ENCODE results near the gene ISG20.

Gene ISG20

GRCh38 chr15:88638626-88639372 lies at the start of gene ISG20:
Gene ISG20, plus strand, starts transcription at chr15:88639016. Its CDS starts 351 bp downstream, at chr15:88639367.
- peak; percentile 90 to 95 for DNase-seq (ENCODE audit: extremely low read depth in 1 of 2, low read depth in 1 of 2)

- no peak for DNase-seq (ENCODE audit: extremely low read depth in 1 of 2, low read depth in 1 of 2)
These were observed 48.1 kb upstream of the ISG20 start for GRCh38 chr15:88590759-88591158.

DNA sequence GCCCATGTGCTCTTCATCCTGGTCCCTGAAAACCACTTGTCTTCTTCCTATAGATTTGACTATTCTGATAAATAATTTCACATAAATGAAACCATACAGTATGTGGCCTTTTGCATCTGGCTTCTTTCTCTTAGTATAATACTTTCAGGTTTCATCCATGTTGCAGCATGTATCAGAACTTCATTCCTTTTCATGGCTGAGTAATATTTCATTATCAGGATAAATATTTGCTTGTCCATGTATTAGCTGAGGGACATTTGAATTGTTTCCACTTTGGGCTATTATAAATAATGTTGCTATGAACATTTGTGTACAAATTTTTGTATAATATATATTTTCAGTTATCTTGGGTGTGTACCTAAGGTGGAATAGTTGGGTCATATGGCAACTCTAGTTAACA lies 47.4 kb upstream of the ISG20 start:
- DNase-seq (ENCODE audit: extremely low read depth in 1 of 2, low read depth in 1 of 2): no peak

- DNase-seq (ENCODE audit: extremely low read depth in 1 of 2, low read depth in 1 of 2): no peak
These were observed 34.9 kb upstream of the ISG20 start for GRCh38 chr15:88603885-88604284.

DNA sequence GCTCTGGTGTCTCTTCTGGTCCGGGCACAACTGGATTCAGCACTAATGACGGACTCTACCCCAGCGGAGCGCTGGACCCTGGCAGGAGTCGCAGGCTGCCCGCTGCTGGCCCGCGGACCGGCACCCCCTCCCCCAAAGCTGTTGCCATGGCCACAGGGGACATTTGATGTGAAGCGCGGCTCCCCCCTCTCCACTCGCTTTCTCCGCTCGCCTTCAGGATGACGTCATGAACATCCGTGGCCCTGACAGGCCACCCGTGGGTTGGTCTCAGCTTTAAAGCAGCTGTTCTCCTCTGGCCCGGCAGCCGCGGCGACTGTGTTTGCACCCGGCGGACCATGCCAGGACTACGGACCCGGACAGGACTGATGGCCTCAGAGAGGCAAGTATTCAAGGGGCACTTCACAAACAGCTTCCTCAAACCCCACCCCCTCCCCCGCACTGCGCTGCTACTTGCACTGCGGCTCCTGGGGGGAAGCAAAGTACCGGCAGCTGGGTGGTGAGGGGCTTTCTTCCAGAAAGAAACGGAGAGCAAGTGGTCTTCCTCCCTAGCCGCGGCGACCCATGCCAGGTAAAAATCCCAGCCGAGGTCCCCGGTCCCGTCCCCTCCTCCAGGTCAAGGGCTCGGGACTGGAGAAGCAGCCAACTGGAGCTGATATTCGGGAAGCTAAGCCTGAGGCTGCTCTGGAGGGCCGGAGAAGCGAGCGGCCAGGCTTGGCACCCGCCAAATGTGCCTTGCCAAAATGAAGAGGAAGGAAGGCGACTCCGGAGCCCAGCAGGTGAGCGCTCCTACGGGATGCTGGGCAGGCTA lies 34.2 kb upstream of the ISG20 start:
- no peak for DNase-seq (ENCODE audit: extremely low read depth in 1 of 2, low read depth in 1 of 2)

- no peak for DNase-seq (ENCODE audit: extremely low read depth in 1 of 2, low read depth in 1 of 2)
These were observed 33.4 kb upstream of the ISG20 start for GRCh38 chr15:88605189-88606069.

DNA sequence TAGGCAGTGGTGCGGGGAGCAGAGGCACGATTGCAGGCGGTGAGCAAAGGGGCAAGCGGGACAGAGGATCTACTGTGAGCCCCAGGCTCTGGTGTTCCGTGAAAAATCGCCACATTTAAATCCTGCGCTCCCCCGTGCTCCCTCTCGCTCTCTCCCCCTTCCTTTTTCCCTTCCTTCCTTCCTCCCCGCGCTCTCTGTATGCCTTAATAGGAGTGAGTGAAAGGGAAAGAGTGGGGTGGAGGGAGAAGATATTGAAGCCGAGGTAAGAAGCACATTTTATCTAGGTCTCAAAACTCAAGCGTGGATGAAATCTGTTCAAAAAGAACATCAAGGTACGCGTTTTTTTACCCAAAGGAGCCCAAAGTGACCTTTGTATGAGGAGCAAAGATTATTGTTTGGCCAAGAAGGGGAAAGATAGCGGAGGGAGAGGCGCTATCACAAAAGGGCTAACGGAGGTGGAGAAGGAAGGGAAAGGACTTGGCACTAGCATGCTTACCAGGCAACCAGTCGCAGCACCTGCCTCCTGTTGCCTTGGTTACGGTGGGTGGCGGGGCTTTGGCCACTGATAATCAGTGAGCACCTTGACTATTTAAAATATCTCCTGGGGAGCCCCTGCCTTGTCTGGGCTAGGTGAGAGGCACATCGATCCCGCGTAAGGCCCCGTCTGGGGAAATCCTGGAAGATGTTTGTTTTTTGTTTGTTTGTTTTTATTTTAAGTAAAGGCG lies 32.6 kb upstream of the ISG20 start:
- no peak for DNase-seq (ENCODE audit: extremely low read depth in 1 of 2, low read depth in 1 of 2)

GRCh38 chr15:88607951-88608350 lies 30.9 kb upstream of the ISG20 start:
- no peak for DNase-seq (ENCODE audit: extremely low read depth in 1 of 2, low read depth in 1 of 2)

DNA sequence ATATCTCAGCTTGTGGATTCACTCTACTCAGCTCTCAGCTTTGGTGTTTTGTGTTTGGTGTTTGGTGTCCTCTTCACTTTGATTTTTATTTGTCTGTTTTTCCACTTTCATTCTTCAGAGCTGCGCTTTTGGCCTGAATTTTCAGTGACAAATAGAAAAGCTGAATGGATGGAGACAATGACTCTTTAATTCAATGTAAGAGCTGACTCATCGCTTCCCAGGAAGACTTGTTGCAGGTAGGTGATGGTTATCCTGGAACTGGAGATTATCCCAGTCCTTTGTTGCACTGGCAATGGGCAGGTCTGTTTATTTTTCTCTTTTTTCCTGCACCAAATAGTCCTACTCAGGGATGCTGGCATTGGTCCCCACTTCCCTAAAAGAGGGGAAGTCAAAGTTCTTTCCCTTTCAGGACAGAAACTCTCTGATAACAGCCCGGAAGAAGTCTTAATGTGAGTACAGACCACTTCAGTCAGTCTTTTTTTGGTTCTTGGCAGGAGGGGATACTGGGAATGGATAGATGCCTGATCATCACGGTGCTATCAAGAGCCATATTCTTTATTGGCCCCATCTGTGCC lies 30.1 kb upstream of the ISG20 start:
- no peak for DNase-seq (ENCODE audit: extremely low read depth in 1 of 2, low read depth in 1 of 2)

DNA sequence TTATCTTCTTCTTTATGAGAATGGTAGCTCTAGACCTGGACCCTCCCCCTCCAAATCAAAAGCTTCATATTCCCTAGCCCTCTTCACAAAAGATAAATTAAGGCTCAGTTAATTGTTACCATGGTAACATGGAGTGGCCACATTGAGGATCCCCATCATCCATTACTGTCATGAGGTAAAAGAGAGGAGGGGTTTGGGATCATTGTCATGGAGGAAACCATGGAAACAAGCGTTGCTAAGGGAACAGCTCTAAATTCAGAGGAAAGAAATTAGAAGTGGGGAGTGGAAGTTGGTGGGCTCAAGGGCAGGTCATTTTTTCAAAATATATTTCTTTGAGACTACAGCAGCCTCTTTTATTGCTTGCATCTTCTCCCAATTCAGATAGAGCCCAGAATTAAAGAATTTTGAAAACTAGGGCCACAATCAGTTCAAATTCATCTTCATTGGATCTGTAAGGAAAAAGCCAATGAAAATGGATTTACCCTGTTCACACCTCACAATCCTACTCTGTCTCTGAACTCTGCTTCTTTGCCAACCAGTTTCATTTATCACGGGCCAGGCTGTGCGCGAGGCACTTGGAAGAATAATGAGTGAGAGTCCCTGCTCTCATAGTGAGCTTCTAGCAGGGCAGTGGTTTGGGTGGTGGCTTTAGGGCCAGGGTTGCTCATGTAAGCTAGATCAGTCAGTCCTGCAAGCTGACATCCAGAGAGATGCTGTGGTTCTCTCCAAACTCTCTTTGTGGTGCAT lies 29.3 kb upstream of the ISG20 start:
- DNase-seq (ENCODE audit: extremely low read depth in 1 of 2, low read depth in 1 of 2): no peak

- DNase-seq (ENCODE audit: extremely low read depth in 1 of 2, low read depth in 1 of 2): no peak
These were observed 28.1 kb upstream of the ISG20 start for GRCh38 chr15:88610701-88611231.

- DNase-seq (ENCODE audit: extremely low read depth in 1 of 2, low read depth in 1 of 2): no peak
These were observed 26.5 kb upstream of the ISG20 start for GRCh38 chr15:88612186-88612796.

GRCh38 chr15:88613074-88613944 lies 25.5 kb upstream of the ISG20 start:
- DNase-seq (ENCODE audit: extremely low read depth in 1 of 2, low read depth in 1 of 2): no peak

- no peak for DNase-seq (ENCODE audit: extremely low read depth in 1 of 2, low read depth in 1 of 2)
These were observed 23.3 kb upstream of the ISG20 start for GRCh38 chr15:88615303-88616107.

- no peak for DNase-seq (ENCODE audit: extremely low read depth in 1 of 2, low read depth in 1 of 2)
These were observed 22.6 kb upstream of the ISG20 start for GRCh38 chr15:88616240-88616639.

GRCh38 chr15:88617031-88617722 lies 21.6 kb upstream of the ISG20 start:
- DNase-seq (ENCODE audit: extremely low read depth in 1 of 2, low read depth in 1 of 2): no peak
